ENCODE measurements around the gene NFIX. TPM values are rescaled to one million over a fixed set of nuclear protein-coding genes. Genes with fewer than 3 reads are reported as not detected.

NFIX gene
- total and polyA plus RNA-seq, 2 of the 13 experiments (the other 11 are each of a cell fraction or from before 2014, with no cell fraction given), result 3.4 to 5.4 TPM

- no peak for TF ChIP-seq NFAT5 (CRISPR knock-in tag; IDR thresholded peaks at IDR 0.05)
- TF ChIP-seq NR0B2 (CRISPR knock-in tag; IDR thresholded peaks at IDR 0.05), result no peak
- TF ChIP-seq JUND (CRISPR knock-in tag; IDR thresholded peaks at IDR 0.05), result no peak
- TF ChIP-seq ZNF703 (CRISPR knock-in tag; IDR thresholded peaks at IDR 0.05; ENCODE audit: borderline replicate concordance), result no peak
- peak; percentile 43; the same call in 1 of the 2 replicates for TF ChIP-seq UBTF (CRISPR knock-in tag; IDR thresholded peaks at IDR 0.05)
- TF ChIP-seq ZIK1 (CRISPR knock-in tag; IDR thresholded peaks at IDR 0.05; ENCODE audit: borderline replicate concordance, low read depth), result no peak
- TF ChIP-seq ZNF619 (CRISPR knock-in tag; IDR thresholded peaks at IDR 0.05), result 0 out of 2 replicates have a peak, but pooled peaks have one; percentile 35
- TF ChIP-seq KLF13 (CRISPR knock-in tag; IDR thresholded peaks at IDR 0.05), result peak; percentile 64; the same call in 1 of the 2 replicates
- TF ChIP-seq ZC3H4 (CRISPR knock-in tag; IDR thresholded peaks at IDR 0.05; ENCODE audit: borderline replicate concordance), result no peak
- TF ChIP-seq AGO1 (IDR thresholded peaks at IDR 0.05; ENCODE audit: low read depth, low read length, poor library complexity, severe bottlenecking), result no peak
- TF ChIP-seq ZBTB33 (CRISPR knock-in tag; IDR thresholded peaks at IDR 0.05), result peak; percentile 30; the same call in 1 of the 2 replicates
- peak; percentile 52 for TF ChIP-seq ARID4A (CRISPR knock-in tag; IDR thresholded peaks at IDR 0.05; ENCODE audit: borderline replicate concordance)
These were observed at the start of gene NFIX (continued) for GRCh38 chr19:12994701-12995595.
